ENCODE measurements around the gene TMEM219.
"Not testable (repeated sequence)": the region's sequence is repeated elsewhere in the genome, so short reads cannot be mapped to it uniquely, and the experiment has no call there.

Gene TMEM219

GRCh38 chr16:29951625-29952365 lies 10.1 kb upstream of the TMEM219 start:
- DNase-seq, result no peak

GRCh38 chr16:29958756-29959155 lies 3.1 kb upstream of the TMEM219 start:
- DNase-seq, result no peak

DNA sequence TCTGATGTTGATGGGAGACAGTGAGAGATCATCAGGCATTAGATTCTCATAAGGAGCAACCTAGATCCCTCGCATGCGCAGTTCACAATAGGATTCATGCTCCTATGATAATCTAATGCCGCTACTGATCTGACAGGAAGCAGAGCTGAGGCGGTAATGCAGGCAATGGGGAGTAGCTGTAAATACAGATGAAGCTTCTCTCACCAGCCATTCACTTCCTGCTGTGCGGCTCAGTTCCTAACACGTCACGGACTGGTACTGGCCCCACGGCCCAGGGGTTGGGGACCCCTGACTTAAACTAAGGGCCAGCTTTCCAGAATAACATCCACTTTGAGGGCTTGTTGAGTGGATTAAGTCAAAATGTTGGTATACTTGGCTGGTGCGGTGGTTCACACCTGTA lies 2.6 kb upstream of the TMEM219 start:
- DNase-seq, result no peak

- DNase-seq, result not testable (repeated sequence)
These were observed 2.1 kb upstream of the TMEM219 start for GRCh38 chr16:29959821-29960220.

- DNase-seq, result no peak
These were observed 776 bp upstream of the TMEM219 start for GRCh38 chr16:29961127-29961478.

DNA sequence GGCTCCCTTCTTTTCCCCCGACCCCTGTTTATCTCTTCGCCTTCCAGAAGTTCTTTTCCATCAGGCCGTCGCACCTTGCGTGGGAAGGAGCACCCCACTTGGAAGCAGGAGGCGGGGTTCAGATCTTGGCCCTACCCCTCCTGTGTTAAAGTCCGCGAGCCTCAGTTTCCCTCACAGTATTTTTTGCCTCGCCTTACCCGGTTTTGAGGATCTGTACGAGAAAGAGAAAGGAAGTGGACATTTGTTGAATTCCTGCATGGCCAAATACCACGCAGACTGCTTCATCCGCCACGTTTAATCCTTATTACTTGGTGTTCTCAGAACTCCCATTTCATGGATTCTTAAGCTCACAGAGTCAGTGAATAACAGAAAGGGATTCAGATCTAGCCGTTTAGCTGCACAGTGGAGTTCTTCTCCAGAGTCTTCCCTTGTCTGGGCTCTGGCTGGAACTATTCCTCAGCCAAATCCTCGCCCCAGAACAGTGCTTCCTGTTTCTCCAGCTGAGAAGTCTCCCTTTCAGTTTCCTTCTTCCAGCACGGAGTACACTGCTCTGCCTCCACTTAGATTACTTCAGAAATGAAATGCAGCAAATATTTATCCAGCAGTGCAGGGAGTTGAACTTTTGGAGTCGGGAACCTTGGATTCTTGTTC lies 590 bp downstream of the TMEM219 start:
- no peak for DNase-seq

DNA sequence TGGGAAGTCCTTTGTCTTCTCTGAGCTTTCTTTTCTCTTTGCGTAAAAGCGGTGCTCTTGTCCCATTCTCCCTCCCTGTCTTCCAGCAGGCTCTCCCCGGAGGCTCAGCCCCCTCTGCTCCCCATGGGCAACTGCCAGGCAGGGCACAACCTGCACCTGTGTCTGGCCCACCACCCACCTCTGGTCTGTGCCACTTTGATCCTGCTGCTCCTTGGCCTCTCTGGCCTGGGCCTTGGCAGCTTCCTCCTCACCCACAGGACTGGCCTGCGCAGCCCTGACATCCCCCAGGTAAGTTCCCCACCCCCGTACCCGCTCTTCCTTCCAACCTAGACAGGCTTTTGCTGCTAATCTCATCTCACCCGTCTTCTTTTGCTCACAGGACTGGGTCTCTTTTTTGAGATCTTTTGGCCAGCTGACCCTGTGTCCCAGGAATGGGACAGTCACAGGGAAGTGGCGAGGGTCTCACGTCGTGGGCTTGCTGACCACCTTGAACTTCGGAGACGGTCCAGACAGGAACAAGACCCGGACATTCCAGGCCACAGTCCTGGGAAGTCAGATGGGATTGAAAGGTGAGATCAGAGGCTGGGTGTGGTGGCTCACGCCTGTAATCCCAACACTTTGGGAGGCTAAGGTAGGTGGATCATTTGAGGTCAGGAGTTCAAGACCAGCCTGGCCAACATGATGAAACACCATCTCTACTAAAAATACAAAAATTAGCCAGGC lies 1.3 kb downstream of the TMEM219 start:
- no peak for DNase-seq

- DNase-seq, result no peak
These were observed 6.3 kb downstream of the TMEM219 start for GRCh38 chr16:29968205-29968604.

DNA sequence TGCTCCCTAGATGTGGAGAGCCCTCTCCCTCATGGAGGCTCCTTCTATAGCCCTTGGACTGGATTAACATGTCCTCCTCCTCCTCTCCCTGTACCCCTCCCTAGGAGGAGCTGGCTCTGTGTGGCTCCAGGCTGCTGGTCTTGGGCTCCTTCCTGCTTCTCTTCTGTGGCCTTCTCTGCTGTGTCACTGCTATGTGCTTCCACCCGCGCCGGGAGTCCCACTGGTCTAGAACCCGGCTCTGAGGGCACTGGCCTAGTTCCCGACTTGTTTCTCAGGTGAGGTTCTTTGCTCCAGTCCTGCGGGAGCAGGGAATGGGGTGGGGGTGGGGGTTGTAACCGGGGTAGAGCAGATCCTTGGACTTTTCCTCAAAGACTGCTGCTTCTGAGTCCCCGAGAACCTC lies 9.4 kb downstream of the TMEM219 start:
- DNase-seq, result no peak

- DNase-seq, result no peak
These were observed 10.6 kb downstream of the TMEM219 start for GRCh38 chr16:29972500-29972899.

GRCh38 chr16:29972992-29973383 lies 11.1 kb downstream of the TMEM219 start:
- DNase-seq, result no peak

GRCh38 chr16:29973384-29974246 lies 11.7 kb downstream of the TMEM219 start, which contains the start of gene TAOK2:
TAOK2 (plus strand) TSS chr16:29973868; CDS start chr16:29977773, 3,905 bp downstream.
- DNase-seq, result peak; percentile 99

DNA sequence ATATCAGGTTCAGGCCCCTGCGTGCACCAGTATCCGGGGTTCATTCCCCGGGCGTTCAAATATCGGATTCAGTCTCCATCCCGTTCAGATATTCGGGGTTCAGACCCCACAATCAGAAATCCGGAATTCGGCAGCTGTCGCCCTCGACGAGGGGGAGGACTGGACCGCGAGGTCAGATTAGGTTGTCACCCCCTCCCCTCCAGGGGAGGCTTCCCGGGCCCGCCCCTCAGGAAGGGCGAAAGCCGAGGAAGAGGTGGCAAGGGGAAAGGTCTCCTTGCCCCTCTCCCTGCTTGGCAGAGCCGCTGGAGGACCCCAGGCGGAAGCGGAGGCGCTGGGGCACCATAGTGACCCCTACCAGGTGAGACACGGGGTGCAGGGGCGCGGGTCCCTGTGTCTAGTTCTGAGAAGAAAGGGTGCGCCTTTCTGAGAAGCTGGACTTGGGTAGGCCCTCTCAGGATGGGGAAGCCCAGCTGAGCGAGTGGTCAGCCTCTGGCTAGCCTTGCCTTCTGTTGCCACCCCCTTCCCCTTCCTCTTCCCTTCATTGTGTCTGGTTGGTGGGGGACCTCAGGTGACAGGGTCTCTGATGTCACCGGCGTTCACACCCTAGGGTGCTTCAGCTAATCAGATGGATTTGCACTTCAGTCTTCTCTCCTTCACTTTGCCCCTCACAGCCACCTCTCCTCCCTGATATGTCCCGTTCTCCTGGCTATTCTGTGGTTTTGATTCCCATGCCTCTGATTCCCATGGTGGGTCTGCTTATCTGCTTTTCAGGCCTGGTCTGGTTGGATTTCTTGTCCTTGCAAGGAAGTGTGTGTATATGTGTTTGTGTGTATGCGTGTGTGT lies 12.6 kb downstream of the TMEM219 start:
- peak; percentile 33 for DNase-seq

- no peak for DNase-seq
These were observed 13.3 kb downstream of the TMEM219 start for GRCh38 chr16:29975134-29975538.

GRCh38 chr16:29975811-29976511 lies 14.1 kb downstream of the TMEM219 start:
- no peak for DNase-seq

DNA sequence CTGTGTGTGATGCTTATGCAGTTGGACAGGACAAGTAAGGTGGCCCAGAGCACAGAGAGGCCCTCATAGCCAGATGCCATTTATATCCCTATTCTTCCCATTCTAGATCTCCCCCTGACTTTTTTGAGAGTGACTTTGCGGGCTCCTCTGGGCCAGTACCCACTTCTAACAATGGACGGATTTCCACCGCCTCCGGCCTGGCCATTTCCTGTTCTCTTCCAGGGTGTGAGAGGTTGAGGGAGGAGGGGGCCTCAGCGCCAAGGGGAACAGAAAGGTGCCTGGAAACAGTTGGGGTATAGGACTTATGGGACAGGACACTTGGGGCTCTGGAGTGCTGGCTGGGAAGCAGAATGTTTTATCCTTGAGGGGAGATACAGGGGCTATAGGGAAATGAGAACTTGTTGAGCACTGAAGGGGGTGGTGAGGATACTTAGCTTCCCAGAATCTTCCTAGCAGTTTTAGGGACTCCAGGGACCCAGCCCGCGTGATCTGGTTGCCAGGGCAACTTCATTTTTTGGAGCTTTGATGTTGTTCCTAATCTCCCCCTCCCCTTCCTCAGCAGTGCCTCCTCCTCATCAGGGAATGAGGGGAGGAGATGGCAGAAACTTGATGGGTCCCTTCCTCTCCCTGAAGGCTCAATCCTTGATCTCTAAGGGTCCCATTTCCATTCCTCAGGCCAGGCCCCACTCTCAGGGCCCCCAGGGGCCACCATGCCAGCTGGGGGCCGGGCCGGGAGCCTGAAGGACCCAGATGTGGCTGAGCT lies 15.4 kb downstream of the TMEM219 start:
- no peak for DNase-seq

DNA sequence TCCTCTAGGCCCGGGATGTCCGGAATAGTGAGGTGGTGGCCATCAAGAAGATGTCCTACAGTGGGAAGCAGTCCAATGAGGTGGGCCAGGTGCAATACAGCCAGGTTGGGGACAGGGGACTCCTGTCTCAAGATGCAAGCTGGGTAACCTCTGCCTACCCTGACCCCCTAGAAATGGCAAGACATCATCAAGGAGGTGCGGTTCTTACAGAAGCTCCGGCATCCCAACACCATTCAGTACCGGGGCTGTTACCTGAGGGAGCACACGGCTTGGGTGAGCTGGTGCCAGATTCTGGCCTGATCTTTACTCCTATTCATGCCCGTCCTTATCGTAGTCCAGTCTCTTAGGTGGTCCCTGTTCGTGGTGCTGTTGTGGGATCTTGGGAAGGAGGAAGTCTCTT lies 16.2 kb downstream of the TMEM219 start:
- no peak for DNase-seq

GRCh38 chr16:29978564-29979270 lies 16.8 kb downstream of the TMEM219 start:
- DNase-seq, result no peak

- no peak for DNase-seq
These were observed 20.9 kb downstream of the TMEM219 start for GRCh38 chr16:29982560-29983419.
